MM.1S (cell line): ENCODE data around the gene SLC16A9.

ENCODE experiments used
- DNase-seq: peaks from one replicate; pipeline ENCODE4 v3.0.0-alpha.2; 2015
- H2AFZ ChIP-seq: fragments of 300-600 bp; sonication (generic); 2 replicates; pipeline ENCODE4 v1.6.0; 2016; ENCODE audit warnings: antibody characterized with exemption, low read length
- H3F3A ChIP-seq: fragments of 300-600 bp; sonication (generic); 2 replicates; pipeline ENCODE4 v1.6.1; 2016; ENCODE audit warnings: mild to moderate bottlenecking, antibody characterized with exemption, low read length, moderate library complexity, mixed read lengths; ENCODE audit not compliant: insufficient read depth
- H3K27ac ChIP-seq: fragments of 300-600 bp; sonication (generic); 2 replicates; pipeline ENCODE4 v1.5.1; 2016; ENCODE audit warnings: mild to moderate bottlenecking, low read length
- H3K27me3 ChIP-seq: fragments of 300-600 bp; sonication (generic); replicated peaks from 2 replicates; pipeline ENCODE4 v1.6.0; 2016; ENCODE audit warnings: low read length; ENCODE audit not compliant: insufficient read depth
- H3K36me3 ChIP-seq: fragments of 300-600 bp; sonication (generic); replicated peaks from 2 replicates; pipeline ENCODE4 v1.6.1; 2016; ENCODE audit warnings: mild to moderate bottlenecking, low read length, mixed read lengths; ENCODE audit not compliant: insufficient read depth
- H3K4me1 ChIP-seq: fragments of 300-600 bp; sonication (generic); 2 replicates; pipeline ENCODE4 v1.6.1; 2016; ENCODE audit warnings: low read length, mixed read lengths
- H3K4me2 ChIP-seq: fragments of 300-600 bp; sonication (generic); 2 replicates; pipeline ENCODE4 v1.6.0; 2016; ENCODE audit warnings: low read depth, low read length
- H3K4me3 ChIP-seq: fragments of 300-600 bp; sonication (generic); 2 replicates; pipeline ENCODE4 v1.5.1; 2016; ENCODE audit warnings: low read length, mixed read lengths
- H3K79me2 ChIP-seq: fragments of 300-600 bp; sonication (generic); 2 replicates; pipeline ENCODE4 v1.6.1; 2016; ENCODE audit warnings: mixed run types, low read length, mixed read lengths
- H3K9ac ChIP-seq: fragments of 300-600 bp; sonication (generic); 2 replicates; pipeline ENCODE4 v1.6.1; 2016; ENCODE audit warnings: low read length, mixed read lengths
- H3K9me2 ChIP-seq: fragments of 300-600 bp; sonication (generic); replicated peaks from 2 replicates; pipeline ENCODE4 v1.6.1; 2016; ENCODE audit warnings: mild to moderate bottlenecking, low read length, mixed read lengths; ENCODE audit not compliant: insufficient read depth
- H3K9me3 ChIP-seq: fragments of 300-600 bp; sonication (generic); replicated peaks from 2 replicates; pipeline ENCODE4 v1.6.1; 2016; ENCODE audit warnings: mild to moderate bottlenecking, low read length, mixed read lengths; ENCODE audit not compliant: insufficient read depth
- H4K20me1 ChIP-seq: fragments of 300-600 bp; sonication (generic); 2 replicates; pipeline ENCODE4 v1.6.1; 2016; ENCODE audit warnings: mild to moderate bottlenecking, low read length, moderate library complexity, mixed read lengths; ENCODE audit not compliant: insufficient read depth
- EZH2 ChIP-seq: fragments of 300-600 bp; sonication (generic); optimal IDR thresholded peaks from 2 replicates; pipeline ENCODE3; 2017; ENCODE audit warnings: low read depth, mild to moderate bottlenecking, antibody characterized with exemption, low read length, mixed read lengths
- EZH2phosphoT487 ChIP-seq: fragments of 300-600 bp; sonication (generic); IDR thresholded peaks from 2 replicates; pipeline ENCODE4 v1.6.1; 2018; ENCODE audit warnings: antibody characterized with exemption, low read length
- TF ChIP-seq, protein P1 (sequence below): fragments of 300-600 bp; sonication (generic); IDR thresholded peaks from 2 replicates; pipeline ENCODE4 v1.5.1; 2016; ENCODE audit warnings: antibody characterized with exemption, low read length, mixed read lengths

The SLC16A9 gene

GRCh38 chr10:59698326-59698725 is 11.3 kb downstream of the SLC16A9 start:
- Histone ChIP-seq H3K9me2 (no peaks in the 10 kb centered on the region), H3K4me1 (no peaks in the 10 kb centered on the region)
- DNase-seq: no peak

GRCh38 chr10:59695637-59696036 is 14.0 kb downstream of the SLC16A9 start:
- Histone ChIP-seq H2AFZ (no peak overlapping the region), H3K79me2 (no peaks in the 10 kb centered on the region), H3K27me3 (no peaks in the 10 kb centered on the region), H4K20me1 (no peaks in the 10 kb centered on the region), H3F3A (0 out of 2 replicates have a peak, but pooled peaks cover 3% of the 10 kb centered on the region), H3K4me3 (no peak overlapping the region), H3K9me3 (no peaks in the 10 kb centered on the region), H3K4me2 (no peak overlapping the region), H3K9ac (no peak overlapping the region), H3K36me3 (no peaks in the 10 kb centered on the region), H3K27ac (no peak overlapping the region), H3K4me1 (no peaks in the 10 kb centered on the region), H3K9me2 (no peaks in the 10 kb centered on the region)
- TF ChIP-seq, protein P1, sequence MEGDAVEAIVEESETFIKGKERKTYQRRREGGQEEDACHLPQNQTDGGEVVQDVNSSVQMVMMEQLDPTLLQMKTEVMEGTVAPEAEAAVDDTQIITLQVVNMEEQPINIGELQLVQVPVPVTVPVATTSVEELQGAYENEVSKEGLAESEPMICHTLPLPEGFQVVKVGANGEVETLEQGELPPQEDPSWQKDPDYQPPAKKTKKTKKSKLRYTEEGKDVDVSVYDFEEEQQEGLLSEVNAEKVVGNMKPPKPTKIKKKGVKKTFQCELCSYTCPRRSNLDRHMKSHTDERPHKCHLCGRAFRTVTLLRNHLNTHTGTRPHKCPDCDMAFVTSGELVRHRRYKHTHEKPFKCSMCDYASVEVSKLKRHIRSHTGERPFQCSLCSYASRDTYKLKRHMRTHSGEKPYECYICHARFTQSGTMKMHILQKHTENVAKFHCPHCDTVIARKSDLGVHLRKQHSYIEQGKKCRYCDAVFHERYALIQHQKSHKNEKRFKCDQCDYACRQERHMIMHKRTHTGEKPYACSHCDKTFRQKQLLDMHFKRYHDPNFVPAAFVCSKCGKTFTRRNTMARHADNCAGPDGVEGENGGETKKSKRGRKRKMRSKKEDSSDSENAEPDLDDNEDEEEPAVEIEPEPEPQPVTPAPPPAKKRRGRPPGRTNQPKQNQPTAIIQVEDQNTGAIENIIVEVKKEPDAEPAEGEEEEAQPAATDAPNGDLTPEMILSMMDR: no peak
- TF ChIP-seq EZH2 (no peak), EZH2phosphoT487 (no peak)
- no peak for DNase-seq

More at GRCh38 chr10:59698326-59698725, 11.3 kb downstream of the SLC16A9 start:
- Histone ChIP-seq H3K4me3 (no peak overlapping the region), H3F3A (0 out of 2 replicates have a peak, but pooled peaks cover 3% of the 10 kb centered on the region), H2AFZ (no peak overlapping the region), H3K4me2 (no peak overlapping the region), H4K20me1 (no peaks in the 10 kb centered on the region), H3K9me3 (no peaks in the 10 kb centered on the region), H3K27me3 (no peaks in the 10 kb centered on the region), H3K9ac (no peak overlapping the region), H3K36me3 (no peaks in the 10 kb centered on the region), H3K27ac (no peak overlapping the region), H3K79me2 (no peaks in the 10 kb centered on the region)
- TF ChIP-seq EZH2: no peak
- no peak for TF ChIP-seq EZH2phosphoT487
- TF ChIP-seq, protein P1: no peak

DNA sequence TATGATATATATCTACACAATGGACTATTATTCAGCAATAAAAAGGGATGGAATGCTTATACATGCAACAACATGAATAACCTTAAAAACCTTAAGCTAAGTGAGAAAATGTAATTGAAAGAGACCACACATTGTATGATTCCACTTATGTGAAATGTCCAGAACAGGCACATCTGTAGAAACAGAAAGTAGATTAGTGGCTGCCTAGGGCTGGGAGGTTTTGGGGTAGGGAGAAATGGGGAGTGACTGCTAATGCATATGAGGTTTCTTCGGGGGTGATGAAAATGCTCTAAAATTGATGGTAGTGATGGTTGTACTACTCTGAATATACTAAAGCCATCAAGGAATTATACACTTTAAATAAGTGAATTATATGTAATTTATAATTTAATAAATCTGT is 14.7 kb downstream of the SLC16A9 start:
- Histone ChIP-seq H2AFZ (no peak overlapping the region), H3K79me2 (no peaks in the 10 kb centered on the region), H3F3A (0 out of 2 replicates have a peak, but pooled peaks cover 3% of the 10 kb centered on the region), H3K27ac (no peak overlapping the region), H4K20me1 (no peaks in the 10 kb centered on the region), H3K9ac (no peak overlapping the region), H3K9me3 (no peaks in the 10 kb centered on the region), H3K4me3 (no peak overlapping the region), H3K4me1 (no peaks in the 10 kb centered on the region; the same call in 1 of the 2 replicates), H3K27me3 (no peaks in the 10 kb centered on the region), H3K36me3 (no peaks in the 10 kb centered on the region), H3K9me2 (no peaks in the 10 kb centered on the region), H3K4me2 (no peak overlapping the region)
- TF ChIP-seq EZH2phosphoT487: no peak
- TF ChIP-seq EZH2: no peak
- TF ChIP-seq, protein P1: no peak
- no peak for DNase-seq
